ENCODE measurements around the gene IRF2.

DNA sequence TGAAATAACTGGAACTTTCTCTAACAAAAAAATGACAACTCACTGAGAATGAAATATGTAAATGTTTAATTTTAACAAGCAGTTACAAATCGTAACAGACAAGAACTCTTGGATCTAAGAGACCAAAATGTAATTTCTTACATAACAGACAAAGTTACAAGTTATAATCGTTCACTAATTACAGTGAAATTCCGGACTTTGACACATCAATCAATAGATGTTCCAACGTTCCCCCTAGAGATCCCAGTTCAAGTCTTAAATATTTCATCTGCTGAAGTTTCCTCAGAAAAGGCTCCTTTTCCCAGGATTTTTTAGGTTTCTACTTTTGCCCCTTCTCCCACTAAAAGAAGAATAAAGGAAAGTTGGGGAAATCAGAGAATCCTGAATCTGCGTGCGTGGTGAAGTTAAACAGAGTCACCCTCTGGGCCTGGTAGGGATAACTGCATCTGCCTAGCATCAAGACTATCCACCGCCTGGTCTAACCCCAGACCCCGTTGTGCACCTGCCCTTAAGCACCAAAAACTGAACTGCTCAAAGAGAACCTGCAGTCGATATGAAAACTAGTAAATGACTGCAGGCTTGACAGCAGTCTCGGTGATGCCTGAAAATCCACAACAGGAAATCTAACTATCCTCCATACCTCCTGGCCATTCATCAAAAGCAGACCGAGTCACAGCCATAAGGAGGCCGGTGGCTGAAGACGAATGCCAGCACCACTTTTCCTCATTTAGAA is 2.3 kb downstream of the IRF2 start:
- TF ChIP-seq, protein P1, sequence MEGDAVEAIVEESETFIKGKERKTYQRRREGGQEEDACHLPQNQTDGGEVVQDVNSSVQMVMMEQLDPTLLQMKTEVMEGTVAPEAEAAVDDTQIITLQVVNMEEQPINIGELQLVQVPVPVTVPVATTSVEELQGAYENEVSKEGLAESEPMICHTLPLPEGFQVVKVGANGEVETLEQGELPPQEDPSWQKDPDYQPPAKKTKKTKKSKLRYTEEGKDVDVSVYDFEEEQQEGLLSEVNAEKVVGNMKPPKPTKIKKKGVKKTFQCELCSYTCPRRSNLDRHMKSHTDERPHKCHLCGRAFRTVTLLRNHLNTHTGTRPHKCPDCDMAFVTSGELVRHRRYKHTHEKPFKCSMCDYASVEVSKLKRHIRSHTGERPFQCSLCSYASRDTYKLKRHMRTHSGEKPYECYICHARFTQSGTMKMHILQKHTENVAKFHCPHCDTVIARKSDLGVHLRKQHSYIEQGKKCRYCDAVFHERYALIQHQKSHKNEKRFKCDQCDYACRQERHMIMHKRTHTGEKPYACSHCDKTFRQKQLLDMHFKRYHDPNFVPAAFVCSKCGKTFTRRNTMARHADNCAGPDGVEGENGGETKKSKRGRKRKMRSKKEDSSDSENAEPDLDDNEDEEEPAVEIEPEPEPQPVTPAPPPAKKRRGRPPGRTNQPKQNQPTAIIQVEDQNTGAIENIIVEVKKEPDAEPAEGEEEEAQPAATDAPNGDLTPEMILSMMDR (IDR thresholded peaks at IDR 0.05) = no peak
- no peak for TF ChIP-seq POLR2A (IDR thresholded peaks at IDR 0.05)

Data from suprapubic skin (tissue), 3 donors.